Epithelial cell of proximal tubule (primary cell): ENCODE data around the gene CLSTN1. TPM values are rescaled to one million over a fixed set of nuclear protein-coding genes. Genes with fewer than 3 reads are reported as not detected.

Source experiments
- DNase-seq: peaks from one replicate; pipeline ENCODE4 v3.0.0-alpha.2; 2011; ENCODE audit warnings: low read depth
- H3K4me3 ChIP-seq: 2 replicates; pipeline ENCODE4 v1.5.1; 2011; ENCODE audit warnings: low read depth, mild to moderate bottlenecking, low read length
- CTCF ChIP-seq: conservative IDR thresholded peaks from 2 replicates; pipeline ENCODE4 v1.5.1; 2012; ENCODE audit warnings: low read depth, mild to moderate bottlenecking, low read length
- total RNA-seq: library from RNA; depleted of rRNA; stranded (reverse); fragments of >200 nt; gene quantifications from 2 replicates; pipeline ENCODE4 v1.2.3, GENCODE V29; 2015

CLSTN1 gene
- total RNA-seq, 1 donor from 2014 or later, result 87.5 TPM

- no peak overlapping the region for H3K4me3 ChIP-seq
- TF ChIP-seq CTCF, result peak; percentile 45
- no peak for DNase-seq
These were observed 3.9 kb upstream of the CLSTN1 start for GRCh38 chr1:9827558-9828185.

- H3K4me3 ChIP-seq, result no peak overlapping the region
- no peak for TF ChIP-seq CTCF
- DNase-seq, result no peak
These were observed 2.9 kb upstream of the CLSTN1 start for GRCh38 chr1:9826616-9827015.

GRCh38 chr1:9826087-9826486, 2.3 kb upstream of the CLSTN1 start:
- H3K4me3 ChIP-seq, result peak overlapping the region; percentile 72
- TF ChIP-seq CTCF, result no peak
- DNase-seq, result no peak

- peak; percentile 13 for TF ChIP-seq CTCF
- peak overlapping the region; percentile 72 for H3K4me3 ChIP-seq
- DNase-seq, result peak; percentile 75
These were observed 1.6 kb upstream of the CLSTN1 start for GRCh38 chr1:9825093-9826074.

- no peak for DNase-seq
- peak overlapping the region; percentile 72 for H3K4me3 ChIP-seq
- TF ChIP-seq CTCF, result no peak
These were observed 931 bp upstream of the CLSTN1 start for GRCh38 chr1:9824702-9825089.

GRCh38 chr1:9823693-9823942, 147 bp downstream of the CLSTN1 start:
- DNase-seq, result no peak
- TF ChIP-seq CTCF, result no peak

More at GRCh38 chr1:9823693-9823942, 147 bp downstream of the CLSTN1 start:
- peak overlapping the region; percentile 82 for H3K4me3 ChIP-seq
